Measurements from ENCODE around the gene LOXHD1. TPM values are rescaled to one million over a fixed set of nuclear protein-coding genes. Genes with fewer than 3 reads are reported as not detected.

LOXHD1 gene
- total RNA-seq, 1 experiment from 2014 or later = not detected

GRCh38 chr18:46484971-46485370 lies 172.0 kb downstream of the LOXHD1 start:
- DNase-seq (ENCODE audit: extremely low read depth, low read depth) = no peak

- DNase-seq (ENCODE audit: extremely low read depth, low read depth) = no peak
Observed at GRCh38 chr18:46482831-46483230, 174.2 kb downstream of the LOXHD1 start.

GRCh38 chr18:46481847-46482245 lies 175.2 kb downstream of the LOXHD1 start:
- no peak for DNase-seq (ENCODE audit: extremely low read depth, low read depth)

- peak; percentile 5 for DNase-seq (ENCODE audit: extremely low read depth, low read depth)
Observed at GRCh38 chr18:46481048-46481846, 175.8 kb downstream of the LOXHD1 start.

GRCh38 chr18:46480226-46480625 lies 176.8 kb downstream of the LOXHD1 start:
- no peak for DNase-seq (ENCODE audit: extremely low read depth, low read depth)

- DNase-seq (ENCODE audit: extremely low read depth, low read depth) = no peak
Observed at GRCh38 chr18:46478796-46479195, 178.2 kb downstream of the LOXHD1 start.

- no peak for DNase-seq (ENCODE audit: extremely low read depth, low read depth)
Observed at GRCh38 chr18:46477425-46478011, 179.5 kb downstream of the LOXHD1 start.

- DNase-seq (ENCODE audit: extremely low read depth, low read depth) = no peak
Observed at GRCh38 chr18:46475390-46475752, 181.6 kb downstream of the LOXHD1 start.

- no peak for DNase-seq (ENCODE audit: extremely low read depth, low read depth)
Observed at GRCh38 chr18:46474487-46475389, 182.3 kb downstream of the LOXHD1 start.

GRCh38 chr18:46471809-46472498 lies 185.1 kb downstream of the LOXHD1 start:
- DNase-seq (ENCODE audit: extremely low read depth, low read depth) = no peak

- no peak for DNase-seq (ENCODE audit: extremely low read depth, low read depth)
Observed at GRCh38 chr18:46470714-46471113, 186.3 kb downstream of the LOXHD1 start.

GRCh38 chr18:46469186-46469915 lies 187.7 kb downstream of the LOXHD1 start:
- DNase-seq (ENCODE audit: extremely low read depth, low read depth) = no peak

- no peak for DNase-seq (ENCODE audit: extremely low read depth, low read depth)
Observed at GRCh38 chr18:46468426-46469180, 188.4 kb downstream of the LOXHD1 start.

GRCh38 chr18:46466234-46467160 lies 190.5 kb downstream of the LOXHD1 start:
- no peak for DNase-seq (ENCODE audit: extremely low read depth, low read depth)

GRCh38 chr18:46464926-46465655 lies 191.9 kb downstream of the LOXHD1 start:
- DNase-seq (ENCODE audit: extremely low read depth, low read depth) = no peak

- no peak for DNase-seq (ENCODE audit: extremely low read depth, low read depth)
Observed at GRCh38 chr18:46462523-46462922, 194.5 kb downstream of the LOXHD1 start.

- no peak for DNase-seq (ENCODE audit: extremely low read depth, low read depth)
Observed at GRCh38 chr18:46461993-46462392, 195.0 kb downstream of the LOXHD1 start.

- DNase-seq (ENCODE audit: extremely low read depth, low read depth) = no peak
Observed at GRCh38 chr18:46460754-46461153, 196.3 kb downstream of the LOXHD1 start.

Measured in NCI-H460 (cell line).